ENCODE measurements around the gene LBHD2.

Gene LBHD2

DNA sequence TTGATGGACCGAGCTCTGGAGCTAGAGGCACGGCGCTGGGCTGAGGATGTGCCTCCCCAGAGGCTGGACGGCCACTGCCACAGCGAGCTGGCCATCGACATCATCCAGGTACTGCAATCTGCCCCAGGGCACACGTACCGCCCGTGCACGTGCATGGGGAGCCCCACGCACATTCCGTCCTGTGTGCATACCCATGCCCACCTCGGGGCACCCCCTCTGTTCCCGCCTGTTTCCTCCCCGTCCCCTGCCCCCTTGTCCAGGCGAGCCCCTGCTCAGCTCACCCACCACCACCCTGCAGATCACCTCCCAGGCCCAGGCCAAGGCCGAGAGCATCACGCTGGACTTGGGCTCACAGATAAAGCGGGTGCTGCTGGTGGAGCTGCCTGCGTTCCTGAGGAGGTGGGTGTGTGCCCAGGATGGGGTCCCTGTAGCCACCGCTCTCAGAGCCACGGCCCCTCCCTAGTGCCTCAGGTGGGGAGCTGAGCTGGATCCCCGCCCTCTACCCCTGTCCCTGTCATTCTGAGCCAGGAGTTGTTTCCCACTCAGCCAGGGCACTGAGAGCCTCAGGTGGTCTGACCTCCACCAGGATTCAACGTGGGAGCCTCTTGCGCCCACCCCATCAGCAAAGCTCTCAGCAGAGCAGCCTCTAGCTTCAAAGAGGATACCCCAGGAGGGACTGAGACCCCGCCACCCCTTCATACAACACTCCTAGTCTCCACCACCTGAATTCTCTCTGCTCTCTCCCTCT lies 46.2 kb downstream of the LBHD2 start:
- in situ Hi-C loops (cut with MboI; ENCODE audit: low sequenced_read_pairs) = no loop called here

DNA sequence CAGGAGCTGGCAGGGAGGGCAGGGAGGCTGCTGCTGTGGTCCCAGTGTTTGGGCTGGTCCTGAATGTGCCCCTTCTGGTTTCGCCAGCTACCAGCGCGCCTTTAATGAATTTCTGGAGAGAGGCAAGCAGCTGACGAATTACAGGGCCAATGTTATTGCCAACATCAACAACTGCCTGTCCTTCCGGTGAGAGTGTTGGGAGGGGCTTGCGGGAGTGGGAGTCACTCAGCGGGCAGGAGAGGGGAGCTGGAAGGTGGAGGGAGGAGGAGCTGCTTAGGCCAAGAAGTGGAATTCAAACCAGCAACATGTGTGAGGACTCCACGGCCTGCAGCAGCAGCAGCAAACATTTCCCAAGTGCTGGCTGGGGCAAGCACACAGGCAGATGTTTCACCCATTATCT lies 47.0 kb downstream of the LBHD2 start:
- in situ Hi-C loops (cut with MboI; ENCODE audit: low sequenced_read_pairs) = no loop called here

DNA sequence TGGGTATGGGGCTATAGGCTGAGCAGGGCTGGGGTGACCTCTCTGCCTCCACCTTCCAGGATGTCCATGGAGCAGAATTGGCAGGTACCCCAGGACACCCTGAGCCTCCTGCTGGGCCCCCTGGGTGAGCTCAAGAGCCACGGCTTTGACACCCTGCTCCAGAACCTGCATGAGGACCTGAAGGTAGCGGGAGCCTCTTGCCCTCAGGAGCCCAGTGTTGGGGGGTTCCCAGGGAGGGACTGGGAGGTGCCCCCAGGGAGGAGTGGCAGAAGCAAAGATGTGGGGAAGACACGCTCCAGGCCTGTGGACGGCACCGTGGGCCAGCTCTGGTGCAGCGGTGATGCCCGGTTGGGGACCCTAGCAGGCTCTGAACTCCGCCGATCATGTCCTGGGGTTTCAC lies 47.6 kb downstream of the LBHD2 start:
- in situ Hi-C loops (cut with MboI; ENCODE audit: low sequenced_read_pairs) = no loop called here

DNA sequence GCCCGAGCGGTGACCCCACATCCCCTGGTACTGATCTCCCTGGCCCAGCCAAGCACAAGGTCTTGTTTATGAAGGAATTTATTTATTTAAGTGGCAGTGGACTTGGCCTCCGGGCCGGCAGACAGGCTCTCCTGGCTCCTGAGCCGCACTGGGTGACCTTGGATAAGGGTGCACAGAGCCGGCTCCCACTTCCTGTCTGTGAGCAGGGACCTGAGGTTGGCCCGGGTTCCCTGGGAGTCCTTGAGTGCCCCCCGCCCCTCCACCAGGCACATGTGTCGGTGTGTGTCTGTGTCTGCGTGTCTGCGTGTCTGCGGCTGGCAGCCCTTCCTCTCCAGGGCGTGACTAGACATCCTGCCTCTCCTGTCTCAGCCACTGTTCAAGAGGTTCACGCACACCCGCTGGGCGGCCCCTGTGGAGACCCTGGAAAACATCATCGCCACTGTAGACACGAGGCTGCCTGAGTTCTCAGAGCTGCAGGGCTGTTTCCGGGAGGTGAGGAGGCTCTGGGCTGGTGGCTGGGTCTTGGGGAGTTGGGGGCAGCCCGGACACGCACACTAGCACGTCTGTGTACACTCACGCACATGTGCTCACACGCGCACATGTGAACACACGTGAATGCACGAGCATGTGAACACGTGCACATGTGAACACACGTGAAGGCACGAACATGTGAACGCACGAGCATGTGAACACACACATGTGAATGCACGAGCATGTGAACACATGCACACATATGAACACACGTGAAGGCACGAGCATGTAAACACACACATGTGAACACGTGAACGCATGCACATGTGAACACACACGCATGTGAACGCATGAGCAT lies 48.6 kb downstream of the LBHD2 start:
- in situ Hi-C loops (cut with MboI; ENCODE audit: low sequenced_read_pairs) = no loop called here

DNA sequence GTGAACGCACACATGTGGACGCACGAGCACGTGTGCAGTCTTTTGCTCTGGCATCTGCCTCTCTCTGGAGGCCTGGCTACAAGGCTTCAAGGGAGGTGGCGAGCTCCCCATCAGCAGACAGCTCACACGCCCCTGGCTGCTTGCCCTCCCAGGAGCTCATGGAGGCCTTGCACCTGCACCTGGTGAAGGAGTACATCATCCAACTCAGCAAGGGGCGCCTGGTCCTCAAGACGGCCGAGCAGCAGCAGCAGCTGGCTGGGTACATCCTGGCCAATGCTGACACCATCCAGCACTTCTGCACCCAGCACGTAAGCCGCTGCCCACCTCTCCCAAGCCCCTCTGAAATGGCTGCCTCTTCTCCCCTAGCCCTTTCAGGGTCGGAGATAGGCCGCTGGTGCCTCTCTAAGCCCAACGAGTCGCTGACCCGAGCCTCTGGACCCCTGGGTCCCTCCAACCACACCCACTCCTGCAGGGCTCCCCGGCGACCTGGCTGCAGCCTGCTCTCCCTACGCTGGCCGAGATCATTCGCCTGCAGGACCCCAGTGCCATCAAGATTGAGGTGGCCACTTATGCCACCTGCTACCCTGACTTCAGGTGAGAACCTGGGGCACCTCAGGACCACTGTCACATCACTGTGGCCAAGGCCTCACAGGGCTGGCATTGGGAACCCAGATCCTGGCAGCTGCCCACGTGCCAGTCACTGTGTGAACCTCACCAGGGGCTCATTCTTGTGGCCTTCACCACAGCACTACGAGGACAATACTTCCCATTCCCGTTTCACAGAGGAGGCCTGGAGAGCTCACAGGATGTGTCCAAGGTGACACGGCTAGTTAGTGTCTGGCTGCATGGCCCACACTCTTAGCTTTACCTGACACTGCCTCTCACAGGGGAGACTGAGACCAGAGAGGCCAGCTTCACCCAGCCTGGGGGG lies 49.5 kb downstream of the LBHD2 start:
- in situ Hi-C loops (cut with MboI; ENCODE audit: low sequenced_read_pairs) = no loop called here

DNA sequence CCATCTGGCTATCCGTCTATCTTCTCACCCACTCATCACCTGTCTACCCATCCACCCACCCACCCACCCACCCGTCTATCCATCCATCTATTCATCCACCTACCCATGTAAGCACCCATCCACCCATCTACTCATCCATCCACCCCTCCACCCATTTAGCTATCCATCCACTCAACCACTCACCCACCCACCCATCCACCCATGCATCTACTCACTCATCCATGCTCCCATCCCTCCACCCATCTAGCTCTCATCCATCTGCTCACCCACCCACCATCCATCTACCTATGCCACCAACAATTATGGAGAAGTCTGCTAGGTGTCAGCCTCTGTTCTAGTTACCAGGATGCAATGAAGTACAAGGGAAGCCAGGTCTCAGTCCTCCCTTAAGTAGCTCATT lies 50.4 kb downstream of the LBHD2 start:
- in situ Hi-C loops (cut with MboI; ENCODE audit: low sequenced_read_pairs) = no loop called here

DNA sequence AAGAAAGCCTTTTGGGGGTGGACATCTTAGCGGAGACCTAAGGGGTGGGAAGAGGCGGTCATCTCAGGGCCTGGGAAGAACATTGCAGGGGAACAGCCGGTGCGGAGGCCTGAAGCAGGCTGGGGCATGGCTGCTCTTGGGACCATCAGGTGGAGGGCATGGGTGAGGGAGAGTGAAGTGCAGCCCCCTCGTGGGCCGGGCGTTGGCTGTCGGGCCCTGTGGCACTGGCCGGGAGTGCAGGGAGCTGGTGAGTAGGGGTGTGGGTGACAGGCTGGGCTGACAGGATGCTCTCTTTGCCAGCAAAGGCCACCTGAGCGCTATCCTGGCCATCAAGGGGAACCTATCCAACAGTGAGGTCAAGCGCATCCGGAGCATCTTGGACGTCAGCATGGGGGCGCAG lies 50.9 kb downstream of the LBHD2 start:
- in situ Hi-C loops (cut with MboI; ENCODE audit: low sequenced_read_pairs) = no loop called here

DNA sequence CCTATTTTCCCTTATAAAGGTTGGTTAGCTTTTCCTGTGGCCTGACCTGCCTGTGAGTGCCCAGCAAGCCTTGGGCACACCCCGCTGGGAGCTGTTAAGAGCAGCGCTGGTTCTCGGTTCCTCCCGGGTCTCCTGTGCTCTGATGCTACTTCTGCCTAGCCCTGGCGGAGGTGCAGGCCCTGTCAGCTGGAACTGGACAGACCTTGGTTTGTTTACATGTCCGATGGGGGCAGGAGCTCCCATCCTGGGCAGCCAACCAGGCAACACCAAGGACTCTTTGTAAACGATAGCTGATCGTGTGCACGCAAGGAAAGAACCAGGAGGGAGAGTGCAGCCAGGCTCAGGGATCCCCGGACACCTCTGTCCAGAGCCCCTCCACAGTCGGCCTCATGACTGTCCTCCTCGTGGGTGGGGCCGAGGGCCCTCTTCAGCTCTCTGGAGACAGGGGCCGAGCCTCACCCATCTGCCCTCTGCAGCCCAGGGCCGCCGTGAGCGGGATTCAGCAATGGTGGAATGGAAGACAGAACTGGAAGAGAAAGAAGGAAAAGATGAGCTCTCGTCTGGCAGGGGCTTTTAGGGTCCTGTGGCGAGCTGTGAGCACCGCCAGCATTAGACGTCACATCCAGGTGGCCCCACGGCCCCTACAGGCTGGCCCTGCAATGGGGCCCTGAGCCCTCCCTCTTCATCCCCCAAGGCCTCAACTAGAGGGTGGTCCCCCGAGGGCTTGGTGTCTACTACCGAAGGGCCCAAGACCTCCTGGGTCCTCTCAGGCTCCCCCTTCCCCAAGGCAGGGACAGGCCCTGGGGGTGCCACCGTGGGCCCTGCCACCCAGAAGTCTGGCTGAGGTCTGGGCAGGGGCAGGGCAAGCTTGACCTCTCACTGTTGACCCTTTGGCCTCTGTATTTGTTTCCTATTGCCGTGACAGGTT lies 51.6 kb downstream of the LBHD2 start:
- in situ Hi-C loops (cut with MboI; ENCODE audit: low sequenced_read_pairs) = no loop called here

DNA sequence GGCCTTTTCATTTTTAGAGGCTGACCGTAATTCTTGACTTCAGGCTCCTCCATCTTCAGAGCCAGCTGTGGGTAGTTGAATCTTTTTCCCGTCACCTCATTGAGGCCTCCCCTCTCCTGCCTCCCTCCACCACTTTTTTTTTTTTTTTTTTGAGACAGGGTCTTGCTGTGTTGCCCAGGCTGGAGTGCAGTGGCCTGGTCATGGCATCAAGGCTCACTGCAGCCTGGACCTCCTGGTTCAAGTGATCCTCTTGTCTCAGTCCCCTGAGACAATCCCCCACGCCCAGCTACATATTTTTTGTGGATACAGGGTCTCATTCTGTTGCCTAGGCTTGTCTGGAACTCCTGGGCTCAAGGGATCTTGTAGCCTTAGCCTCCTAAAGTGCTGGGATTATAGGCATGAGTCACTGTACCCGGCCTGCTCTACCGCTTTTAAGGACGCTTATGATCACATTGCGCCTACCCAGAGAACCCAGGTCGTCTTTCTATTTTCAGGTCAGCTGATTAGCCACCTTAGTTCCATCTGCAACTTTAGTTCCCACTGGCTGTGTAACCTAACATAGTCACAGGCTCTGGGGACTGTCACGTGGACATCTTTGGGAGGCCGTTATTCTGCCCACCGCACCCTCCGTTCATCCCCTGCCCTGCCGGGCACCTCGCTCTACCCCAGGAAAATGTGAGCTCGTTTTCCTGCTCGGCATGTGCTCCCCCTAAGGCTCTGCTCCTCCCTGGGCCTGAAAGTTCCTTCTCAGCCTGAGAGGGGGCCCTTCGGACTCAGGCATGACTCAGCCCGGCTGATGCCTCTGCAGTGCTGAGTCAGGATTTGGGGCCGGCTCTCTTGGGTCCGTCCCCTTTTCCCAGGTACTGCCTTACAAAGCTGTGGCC lies 52.6 kb downstream of the LBHD2 start:
- in situ Hi-C loops (cut with MboI; ENCODE audit: low sequenced_read_pairs) = no loop called here

DNA sequence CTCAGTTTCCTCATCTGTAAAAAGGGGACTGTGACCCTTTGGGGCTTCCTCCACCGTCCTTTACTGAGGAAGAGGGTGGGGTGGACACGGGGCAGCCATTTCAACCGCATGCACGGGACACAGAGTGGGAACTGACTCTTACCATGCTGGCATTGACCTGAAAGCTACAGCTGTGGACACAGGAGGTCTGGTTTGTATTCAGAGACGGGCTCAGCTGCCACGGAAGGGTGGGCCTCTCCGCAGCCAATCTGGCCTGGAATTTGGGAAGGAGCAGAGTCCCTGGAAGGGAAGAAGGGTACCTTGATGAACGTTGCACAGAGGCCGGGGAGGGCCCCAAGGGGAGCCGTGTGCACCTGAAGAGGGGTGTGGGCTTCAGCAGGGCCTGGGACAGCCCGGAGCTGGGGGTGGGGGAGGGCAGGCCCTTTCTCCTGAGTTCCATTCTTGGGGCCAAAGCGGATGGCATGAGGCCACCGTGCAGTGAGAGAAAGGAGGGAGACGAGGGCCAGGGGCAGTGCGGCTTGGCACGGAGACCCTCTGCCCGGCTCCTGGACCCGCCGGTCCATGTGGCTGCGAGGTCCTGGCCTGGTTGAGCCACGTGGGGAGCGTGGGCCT lies 53.8 kb downstream of the LBHD2 start:
- in situ Hi-C loops (cut with MboI; ENCODE audit: low sequenced_read_pairs) = no loop called here

DNA sequence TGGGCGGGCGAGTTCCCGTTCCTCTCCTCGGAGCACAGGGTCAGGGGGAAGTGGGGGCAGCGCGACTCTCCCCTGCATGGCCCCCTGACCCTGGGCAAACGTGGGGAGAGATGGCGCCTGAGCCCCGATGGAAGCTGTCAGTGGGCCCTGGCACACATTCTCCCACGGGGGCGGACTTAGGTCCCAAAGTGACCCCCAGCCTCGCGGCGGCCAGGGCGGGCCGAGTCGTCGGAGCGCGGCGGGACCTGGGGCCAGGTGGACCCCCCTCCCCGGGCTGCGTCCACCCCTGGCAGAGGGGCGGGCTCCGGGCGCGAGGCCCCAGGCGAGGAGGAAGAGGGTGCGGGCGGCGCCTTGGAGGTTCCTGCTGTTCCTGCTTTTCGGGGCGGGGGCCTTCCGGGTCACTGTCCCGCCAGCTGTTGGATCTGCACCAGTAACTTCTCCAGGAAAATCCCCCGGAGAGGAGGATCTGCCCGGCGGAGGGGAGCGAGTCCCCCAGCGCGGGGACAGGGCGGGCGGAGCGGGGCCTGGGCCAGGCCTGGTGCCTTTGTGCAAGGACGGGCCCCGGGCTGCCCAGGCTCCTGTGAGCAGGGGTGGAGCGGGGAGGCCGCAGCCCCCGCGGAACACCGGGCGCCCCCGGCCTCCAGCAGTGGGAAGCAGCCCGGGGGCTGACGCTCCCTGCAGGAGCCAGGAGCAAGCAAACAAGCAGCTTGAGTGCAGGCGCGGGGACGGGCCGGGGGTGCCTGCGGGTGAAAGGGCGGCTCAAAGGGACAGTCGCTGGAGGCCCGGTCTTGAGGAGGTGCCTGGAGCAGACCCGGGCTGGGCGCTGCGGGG lies 54.5 kb downstream of the LBHD2 start:
- in situ Hi-C loops (cut with MboI; ENCODE audit: low sequenced_read_pairs) = no loop called here

DNA sequence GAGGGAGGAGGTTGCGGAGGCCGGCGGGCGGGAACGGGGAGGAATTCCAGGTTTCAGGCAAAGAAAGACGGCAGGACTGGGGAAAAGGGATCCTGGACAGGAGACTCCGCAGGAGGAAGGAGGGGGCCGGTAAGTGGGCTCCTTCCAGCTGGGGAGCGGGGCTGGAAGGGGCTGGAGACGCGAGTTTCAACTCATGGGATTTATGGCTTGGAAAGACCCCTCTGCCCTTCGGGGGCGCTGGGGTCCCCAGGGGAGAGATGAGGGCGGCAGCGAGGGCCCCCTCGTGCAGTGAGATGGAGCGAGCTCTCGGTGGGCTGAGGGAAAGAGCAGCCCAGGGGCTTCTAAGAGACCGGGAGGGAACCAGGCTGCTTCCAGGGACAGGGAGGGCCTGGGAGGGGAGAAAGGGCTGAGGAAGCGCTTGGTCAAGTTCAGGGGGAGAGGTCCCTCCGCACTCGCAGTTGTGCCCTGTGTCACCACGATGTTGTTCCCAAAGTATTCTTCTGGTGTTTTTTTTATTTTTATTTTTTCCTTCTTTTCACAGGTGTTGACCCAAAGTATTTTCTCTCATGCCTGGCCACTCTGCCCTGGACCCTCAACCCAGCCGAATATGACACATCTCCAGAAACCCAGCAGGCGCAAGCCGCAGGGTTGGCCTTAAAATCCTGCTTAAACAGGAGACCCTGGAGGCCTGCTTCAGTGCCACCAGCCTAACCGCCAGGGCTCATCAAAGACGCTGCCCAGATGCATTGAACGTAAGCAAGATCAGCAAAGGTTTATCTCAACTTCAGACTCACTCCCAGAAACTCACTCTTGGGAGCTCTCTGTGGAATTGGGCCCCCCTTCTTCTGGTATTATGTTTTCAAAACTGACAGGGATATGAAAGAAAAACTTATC lies 55.4 kb downstream of the LBHD2 start:
- in situ Hi-C loops (cut with MboI; ENCODE audit: low sequenced_read_pairs) = no loop called here

All from hTERT RPE-1 (cell line).